ENCODE results near the gene CALML6.

GRCh38 chr1:1873186-1873585 lies 41.9 kb upstream of the CALML6 start:
- TF ChIP-seq, protein P1, sequence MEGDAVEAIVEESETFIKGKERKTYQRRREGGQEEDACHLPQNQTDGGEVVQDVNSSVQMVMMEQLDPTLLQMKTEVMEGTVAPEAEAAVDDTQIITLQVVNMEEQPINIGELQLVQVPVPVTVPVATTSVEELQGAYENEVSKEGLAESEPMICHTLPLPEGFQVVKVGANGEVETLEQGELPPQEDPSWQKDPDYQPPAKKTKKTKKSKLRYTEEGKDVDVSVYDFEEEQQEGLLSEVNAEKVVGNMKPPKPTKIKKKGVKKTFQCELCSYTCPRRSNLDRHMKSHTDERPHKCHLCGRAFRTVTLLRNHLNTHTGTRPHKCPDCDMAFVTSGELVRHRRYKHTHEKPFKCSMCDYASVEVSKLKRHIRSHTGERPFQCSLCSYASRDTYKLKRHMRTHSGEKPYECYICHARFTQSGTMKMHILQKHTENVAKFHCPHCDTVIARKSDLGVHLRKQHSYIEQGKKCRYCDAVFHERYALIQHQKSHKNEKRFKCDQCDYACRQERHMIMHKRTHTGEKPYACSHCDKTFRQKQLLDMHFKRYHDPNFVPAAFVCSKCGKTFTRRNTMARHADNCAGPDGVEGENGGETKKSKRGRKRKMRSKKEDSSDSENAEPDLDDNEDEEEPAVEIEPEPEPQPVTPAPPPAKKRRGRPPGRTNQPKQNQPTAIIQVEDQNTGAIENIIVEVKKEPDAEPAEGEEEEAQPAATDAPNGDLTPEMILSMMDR (IDR thresholded peaks at IDR 0.05; ENCODE audit: low read length), result no peak
- TF ChIP-seq EZH2 (IDR thresholded peaks at IDR 0.05; ENCODE audit: borderline replicate concordance, low read length), result no peak

Data from OCI-LY1 (cell line).